Suprapubic skin (tissue), 4 donors: ENCODE data around the gene COL23A1. TPM values are rescaled to one million over a fixed set of nuclear protein-coding genes. Genes with fewer than 3 reads are reported as not detected.

Source experiments
- DNase-seq, 2 donors: peaks; one replicate each; pipeline ENCODE4 v3.0.0-alpha.2; 2019; ENCODE audit warnings: low spot score in 2 of 2
- H3K27ac ChIP-seq: fragments of 200-600 bp; sonication (generic); one replicate; pipeline ENCODE4 v1.5.1; 2019
- H3K27me3 ChIP-seq: fragments of 200-600 bp; sonication (generic); one replicate; pipeline ENCODE4 v1.5.1; 2019
- H3K36me3 ChIP-seq: fragments of 200-600 bp; sonication (generic); one replicate; pipeline ENCODE4 v1.5.1; 2019
- H3K4me1 ChIP-seq: fragments of 200-600 bp; sonication (generic); one replicate; pipeline ENCODE4 v1.5.1; 2019
- H3K4me3 ChIP-seq: fragments of 200-600 bp; sonication (generic); one replicate; pipeline ENCODE4 v1.5.1; 2019; ENCODE audit warnings: mild to moderate bottlenecking
- H3K9me3 ChIP-seq: fragments of 200-600 bp; sonication (generic); one replicate; pipeline ENCODE4 v1.5.1; 2019
- EP300 ChIP-seq: sonication (generic); formaldehyde crosslinking; IDR thresholded peaks from one replicate; pipeline ENCODE4 v1.6.1; 2017; ENCODE audit warnings: antibody characterized with exemption
- POLR2A ChIP-seq, 2 donors: fragments of 450-650 bp; IDR thresholded peaks; one replicate each; pipeline ENCODE4 v1.6.1; 2017; ENCODE audit warnings: antibody characterized with exemption in 2 of 2, mild to moderate bottlenecking in 2 of 2, moderate library complexity in 2 of 2
- POLR2AphosphoS5 ChIP-seq, 3 donors: sonication (generic); formaldehyde crosslinking; IDR thresholded peaks; one replicate each; pipeline ENCODE4 v1.6.1; 2017; ENCODE audit warnings: antibody characterized with exemption in 3 of 3
- WGBS: methylation state at CpG from one replicate; pipeline ENCODE4 v1.1.5; 2018; 5-methylcytosine and 5-hydroxymethylcytosine counted together
- total RNA-seq, 4 donors: library from RNA; depleted of rRNA; stranded (reverse); fragments of >200 nt; gene quantifications; one replicate each; pipeline ENCODE4 v1.1.0, GENCODE V29; 2016
- TF ChIP-seq, protein P1 (sequence below), 2 donors: fragments of 200-600 bp in 1 of 2; fragments of 450-650 bp in 1 of 2; sonication (generic) in 1 of 2; IDR thresholded peaks; one replicate each; pipeline ENCODE4 v1.5.1; 2016 to 2019; ENCODE audit warnings: antibody characterized with exemption in 2 of 2, mild to moderate bottlenecking in 1 of 2, moderate library complexity in 1 of 2

Gene COL23A1
- total RNA-seq, 4 donors from 2014 or later, result 1.6 to 4.4 (median 3.4) TPM

DNA sequence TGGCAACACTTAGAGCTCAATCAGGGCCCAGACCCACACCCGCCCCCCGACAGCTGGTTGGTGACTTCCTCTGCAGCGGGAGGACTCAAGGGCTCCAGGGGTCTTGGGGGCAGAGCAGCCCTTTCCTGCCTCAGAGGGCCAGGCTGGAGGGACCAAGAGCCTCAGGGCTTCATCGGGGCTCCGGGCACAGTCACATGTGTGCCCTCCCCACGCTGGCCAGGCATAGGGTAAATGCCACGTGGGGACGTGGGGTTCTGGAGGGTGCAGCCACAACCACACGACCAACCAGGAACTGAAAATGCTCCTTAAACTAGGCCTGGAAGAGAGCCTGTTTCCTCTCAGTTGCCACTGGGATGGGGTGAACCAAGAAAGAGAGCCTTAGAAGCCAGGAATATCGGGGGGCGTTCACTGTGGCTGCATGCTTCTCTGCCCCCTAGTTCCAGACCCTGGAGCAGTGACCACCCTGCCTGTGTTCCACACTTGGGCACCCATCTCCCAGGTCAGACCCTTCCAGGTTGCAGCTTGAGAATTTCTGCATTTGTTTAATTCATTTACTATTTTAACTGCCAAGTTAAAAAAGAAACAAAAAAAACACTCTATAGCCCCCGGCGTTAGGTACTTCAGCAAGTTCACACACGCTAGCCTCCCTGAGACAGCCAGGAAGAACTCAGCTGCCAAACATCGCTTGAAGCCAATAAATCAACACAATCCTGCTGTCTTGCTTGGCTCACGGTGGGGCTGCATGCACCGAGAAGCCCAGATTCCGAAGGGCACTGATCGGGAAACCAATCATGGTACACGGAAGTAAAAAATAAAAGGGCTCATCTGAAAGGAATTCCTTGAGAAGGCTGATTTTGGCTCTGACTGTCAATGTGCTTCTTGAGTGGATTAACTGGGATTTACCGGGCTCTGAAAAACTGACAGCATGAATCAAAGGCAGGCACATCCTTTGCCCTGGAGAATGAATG is 301.5 kb downstream of the COL23A1 start:
- no peak overlapping the region for H3K27ac ChIP-seq
- WGBS, result 43% methylated on average over 15 of the region's 21 CpGs
- no peak for DNase-seq

DNA sequence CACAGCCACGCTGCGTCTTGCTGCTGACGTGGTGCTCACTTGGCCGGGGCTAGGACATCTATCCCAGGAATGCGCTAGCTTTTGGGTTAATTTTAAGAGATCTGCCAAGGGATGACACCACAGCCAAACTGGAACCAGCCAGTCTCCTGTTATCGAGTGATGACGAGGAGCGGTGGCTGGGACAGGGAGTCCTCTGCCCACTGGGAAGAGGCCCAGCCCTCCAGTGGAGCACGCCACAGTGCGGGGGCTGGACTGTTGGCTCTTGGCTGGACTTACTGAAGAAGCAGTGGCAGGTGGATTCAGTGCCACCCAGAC is 302.4 kb downstream of the COL23A1 start:
- H3K4me3 ChIP-seq, result no peak overlapping the region
- H3K27ac ChIP-seq, result no peak overlapping the region
- peaks cover 32% of the 10 kb centered on the region for H3K27me3 ChIP-seq
- 69% methylated on average over 5 of the region's 10 CpGs for WGBS
- no peaks in the 10 kb centered on the region for H3K36me3 ChIP-seq
- no peak for DNase-seq
- H3K9me3 ChIP-seq, result peaks cover 8% of the 10 kb centered on the region
- peaks cover 25% of the 10 kb centered on the region for H3K4me1 ChIP-seq
- TF ChIP-seq EP300, result no peak
- TF ChIP-seq POLR2A (IDR thresholded peaks at IDR 0.05), result no peak
- TF ChIP-seq POLR2AphosphoS5 (IDR thresholded peaks at IDR 0.05), result no peak
- TF ChIP-seq, protein P1, sequence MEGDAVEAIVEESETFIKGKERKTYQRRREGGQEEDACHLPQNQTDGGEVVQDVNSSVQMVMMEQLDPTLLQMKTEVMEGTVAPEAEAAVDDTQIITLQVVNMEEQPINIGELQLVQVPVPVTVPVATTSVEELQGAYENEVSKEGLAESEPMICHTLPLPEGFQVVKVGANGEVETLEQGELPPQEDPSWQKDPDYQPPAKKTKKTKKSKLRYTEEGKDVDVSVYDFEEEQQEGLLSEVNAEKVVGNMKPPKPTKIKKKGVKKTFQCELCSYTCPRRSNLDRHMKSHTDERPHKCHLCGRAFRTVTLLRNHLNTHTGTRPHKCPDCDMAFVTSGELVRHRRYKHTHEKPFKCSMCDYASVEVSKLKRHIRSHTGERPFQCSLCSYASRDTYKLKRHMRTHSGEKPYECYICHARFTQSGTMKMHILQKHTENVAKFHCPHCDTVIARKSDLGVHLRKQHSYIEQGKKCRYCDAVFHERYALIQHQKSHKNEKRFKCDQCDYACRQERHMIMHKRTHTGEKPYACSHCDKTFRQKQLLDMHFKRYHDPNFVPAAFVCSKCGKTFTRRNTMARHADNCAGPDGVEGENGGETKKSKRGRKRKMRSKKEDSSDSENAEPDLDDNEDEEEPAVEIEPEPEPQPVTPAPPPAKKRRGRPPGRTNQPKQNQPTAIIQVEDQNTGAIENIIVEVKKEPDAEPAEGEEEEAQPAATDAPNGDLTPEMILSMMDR (IDR thresholded peaks at IDR 0.05), result no peak

More for the DNA sequence above, 301.5 kb downstream of the COL23A1 start:
- Histone ChIP-seq H3K27me3 (peaks cover 36% of the 10 kb centered on the region), H3K4me1 (peaks cover 25% of the 10 kb centered on the region), H3K4me3 (no peak overlapping the region), H3K36me3 (no peaks in the 10 kb centered on the region), H3K9me3 (peaks cover 7% of the 10 kb centered on the region)
- TF ChIP-seq POLR2A (IDR thresholded peaks at IDR 0.05) (no peak), POLR2AphosphoS5 (IDR thresholded peaks at IDR 0.05) (no peak), EP300 (no peak)
- TF ChIP-seq, protein P1 (IDR thresholded peaks at IDR 0.05), result no peak

DNA sequence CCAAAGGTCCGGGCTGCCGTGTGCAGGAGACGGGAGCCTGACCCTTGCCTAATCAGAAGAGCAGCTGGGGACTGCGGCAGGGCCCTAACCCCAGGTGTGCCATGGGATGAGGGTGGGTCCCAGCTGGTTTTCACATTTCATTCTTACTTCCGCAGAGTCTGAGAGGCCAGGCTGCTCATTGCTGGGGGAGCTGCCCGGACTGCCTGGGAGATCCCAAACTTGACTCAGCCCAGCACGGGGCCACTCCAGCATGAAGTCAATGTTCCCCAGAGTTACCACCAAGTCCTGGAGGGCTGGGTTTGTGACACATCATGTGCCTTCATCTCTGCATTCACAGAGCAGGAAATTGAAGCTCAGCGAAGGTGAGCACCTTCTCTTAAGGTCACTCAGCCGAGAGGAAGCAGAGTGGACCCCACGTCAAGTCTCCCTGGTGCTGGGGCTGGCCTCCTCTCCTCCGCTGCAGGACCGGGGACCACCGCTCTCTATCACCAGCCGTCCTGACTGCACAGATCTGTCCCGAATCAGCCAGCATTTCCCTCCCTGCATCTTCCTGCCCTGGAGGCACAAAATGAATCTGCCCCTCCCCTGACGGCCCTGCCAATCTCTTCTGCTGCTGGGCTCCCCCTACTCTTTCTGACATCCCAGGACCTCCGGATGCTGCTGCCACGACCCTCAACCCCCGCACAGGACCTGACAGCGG is 303.0 kb downstream of the COL23A1 start:
- 57% methylated on average over 19 of the region's 20 CpGs for WGBS
- no peak overlapping the region for H3K27ac ChIP-seq

DNA sequence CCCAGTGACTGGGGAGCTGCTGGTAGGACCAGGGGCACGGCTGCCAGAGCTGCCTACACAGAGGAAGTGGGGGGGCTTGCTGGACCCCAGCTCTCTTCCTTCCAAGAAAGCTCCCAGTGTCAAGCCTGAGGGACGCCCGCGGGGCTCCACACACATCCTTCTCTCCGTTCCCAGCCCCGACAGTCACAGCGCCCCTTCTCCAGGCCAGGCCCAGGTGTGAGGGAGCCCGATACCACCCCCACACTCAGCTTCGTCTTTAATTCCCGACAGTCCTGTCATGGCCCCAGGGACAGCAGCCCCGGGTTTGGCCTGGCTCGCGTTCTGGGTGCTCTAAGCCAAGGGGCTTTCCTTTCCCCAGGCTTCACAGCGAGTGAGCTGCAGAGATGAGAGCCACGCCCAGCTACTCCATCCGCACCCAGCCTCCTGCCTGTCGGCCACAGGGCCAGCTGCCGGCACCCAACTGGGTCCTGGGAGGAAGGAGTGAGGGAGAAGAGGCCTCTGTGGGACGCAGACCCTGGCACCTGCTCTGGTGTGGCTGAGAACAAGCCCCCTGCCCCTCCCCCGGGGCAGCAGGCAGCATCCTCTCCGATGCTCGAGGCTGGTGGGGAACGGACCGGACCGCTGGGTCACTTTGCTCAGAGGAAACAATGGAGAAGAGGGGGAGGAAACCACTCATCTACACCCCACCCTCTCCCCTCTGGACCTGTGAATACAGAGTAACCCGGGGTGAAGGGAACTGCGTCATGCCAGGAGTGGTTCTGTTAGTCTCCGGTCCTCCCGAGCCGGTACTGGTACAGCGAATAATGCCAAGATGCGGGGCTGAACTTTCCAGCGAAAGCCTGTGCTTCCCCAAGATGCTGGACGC is 303.7 kb downstream of the COL23A1 start:
- peaks cover 19% of the 10 kb centered on the region for H3K27me3 ChIP-seq
- TF ChIP-seq, protein P1 (IDR thresholded peaks at IDR 0.05), result no peak
- TF ChIP-seq POLR2AphosphoS5 (IDR thresholded peaks at IDR 0.05), result no peak
- TF ChIP-seq POLR2A (IDR thresholded peaks at IDR 0.05), result no peak
- TF ChIP-seq EP300, result no peak

More for the DNA sequence above, 303.0 kb downstream of the COL23A1 start:
- H3K4me3 ChIP-seq, result no peak overlapping the region
- H3K4me1 ChIP-seq, result peaks cover 25% of the 10 kb centered on the region
- TF ChIP-seq, protein P1 (IDR thresholded peaks at IDR 0.05), result no peak
- TF ChIP-seq POLR2A (IDR thresholded peaks at IDR 0.05), result no peak
- TF ChIP-seq EP300, result no peak
- TF ChIP-seq POLR2AphosphoS5 (IDR thresholded peaks at IDR 0.05), result no peak
- H3K36me3 ChIP-seq, result no peaks in the 10 kb centered on the region
- H3K27me3 ChIP-seq, result peaks cover 27% of the 10 kb centered on the region
- peaks cover 8% of the 10 kb centered on the region for H3K9me3 ChIP-seq
- no peak for DNase-seq

More for the DNA sequence above, 303.7 kb downstream of the COL23A1 start:
- DNase-seq, result no peak
- H3K4me3 ChIP-seq, result no peak overlapping the region
- H3K36me3 ChIP-seq, result no peaks in the 10 kb centered on the region
- no peak overlapping the region for H3K27ac ChIP-seq
- H3K4me1 ChIP-seq, result peaks cover 25% of the 10 kb centered on the region
- peaks cover 8% of the 10 kb centered on the region for H3K9me3 ChIP-seq
- WGBS, result 60% methylated on average over 31 of the region's 34 CpGs
